GM12878 (cell line): Measurements from ENCODE around the gene SORT1. TPM values are rescaled to one million over a fixed set of nuclear protein-coding genes. Genes with fewer than 3 reads are reported as not detected.

Source experiments
- ATAC-seq: fragments of 200-7000 bp; cut with Tn5 transposase; 3 replicates; pipeline ENCODE4 v1.9.1; 2020; ENCODE audit warnings: mild to moderate bottlenecking, moderate library complexity
- BruUV-seq: library from RNA; stranded (reverse); fragments of 400-500 nt; replicated peaks from 2 replicates; lab custom pipeline; 2021; lab: Mats Ljungman, UMichigan
- CTCF ChIA-PET: fragments of 300-600 bp; sonication (Branson Sonifier 250); formaldehyde crosslinking; extraction: SDS; loops from one replicate; lab custom pipeline; 2021; ENCODE audit warnings: inconsistent platforms; lab: Yijun Ruan, JAX
- POLR2A ChIA-PET: fragments of 350-600 bp; formaldehyde crosslinking; extraction: SDS; loops from one replicate; lab custom pipeline; 2021; ENCODE audit warnings: inconsistent platforms; lab: Charles Lee
- RAD21 ChIA-PET: fragments of 300-600 bp; sonication (Branson Sonifier 250); formaldehyde crosslinking; loops from one replicate; lab custom pipeline; 2023; ENCODE audit warnings: antibody characterized with exemption; ENCODE audit not compliant: unreplicated experiment; lab: Charles Lee
- SMC1A ChIA-PET: fragments of 300-600 bp; sonication (Branson Sonifier 250); formaldehyde crosslinking; loops from one replicate; lab custom pipeline; 2023; ENCODE audit not compliant: unreplicated experiment, uncharacterized antibody; lab: Charles Lee
- DNase-seq: peaks from one replicate; pipeline ENCODE4 v3.0.0-alpha.2; 2011; ENCODE audit warnings: low read depth, low spot score
- FAIRE-seq: peaks from 3 replicates; lab custom pipeline; 2011; peaks lifted over from hg19 to GRCh38; lab: Jason Lieb, UNC
- H2AFZ ChIP-seq: 2 replicates; pipeline ENCODE4 v1.6.0; 2011; ENCODE audit warnings: low read depth, low read length, control low read depth; ENCODE audit not compliant: control insufficient read depth
- H3K27ac ChIP-seq: 2 replicates; pipeline ENCODE4 v1.5.1; 2011; ENCODE audit warnings: control low read depth; ENCODE audit not compliant: control insufficient read depth, insufficient read depth
- H3K27me3 ChIP-seq, 2 experiments: replicated peaks in 1 of 2; 2 replicates each; pipeline versions ENCODE4 v1.6.0 to v1.6.1; 2011; ENCODE audit warnings: low read length in 1 of 2; ENCODE audit not compliant: control insufficient read depth in 2 of 2, insufficient read depth in 2 of 2
- H3K36me3 ChIP-seq, 2 experiments: 2 replicates each; pipeline ENCODE4 v1.5.1; 2011; ENCODE audit warnings: low read length in 1 of 2; ENCODE audit not compliant: control insufficient read depth in 2 of 2, insufficient read depth in 2 of 2
- H3K4me1 ChIP-seq: 2 replicates; pipeline ENCODE4 v1.6.1; 2011; ENCODE audit warnings: mild to moderate bottlenecking, low read length, moderate library complexity, mixed read lengths; ENCODE audit not compliant: control insufficient read depth, insufficient read depth
- H3K4me2 ChIP-seq: 2 replicates; pipeline ENCODE4 v1.6.0; 2011; ENCODE audit warnings: control low read depth; ENCODE audit not compliant: control insufficient read depth, insufficient read depth
- H3K4me3 ChIP-seq: fragments of 200-600 bp; sonication (generic); 2 replicates; pipeline ENCODE4 v1.5.1; 2016
- H3K79me2 ChIP-seq: 2 replicates; pipeline ENCODE4 v1.6.0; 2011; ENCODE audit warnings: low read length; ENCODE audit not compliant: control insufficient read depth, insufficient read depth
- H3K9ac ChIP-seq: 2 replicates; pipeline ENCODE4 v1.8.0; 2011; ENCODE audit warnings: low read length, control low read depth, mixed read lengths; ENCODE audit not compliant: control insufficient read depth, insufficient read depth
- H3K9me3 ChIP-seq: replicated peaks from 3 replicates; pipeline ENCODE4 v1.5.1; 2011; ENCODE audit warnings: mild to moderate bottlenecking, low read length; ENCODE audit not compliant: control insufficient read depth, insufficient read depth
- H4K20me1 ChIP-seq: 2 replicates; pipeline ENCODE4 v1.6.0; 2011; ENCODE audit not compliant: control insufficient read depth, insufficient read depth
- ATF3 ChIP-seq: IDR thresholded peaks from 2 replicates; pipeline ENCODE4 v1.6.1; 2011; ENCODE audit warnings: low read depth, mild to moderate bottlenecking, low read length, moderate library complexity, borderline replicate concordance; ENCODE audit errors: extremely low read depth
- CREM ChIP-seq: IDR thresholded peaks from 2 replicates; pipeline ENCODE4 v1.6.1; 2014; ENCODE audit warnings: antibody characterized with exemption, low read depth
- EED ChIP-seq: sonication (generic); IDR thresholded peaks from 2 replicates; pipeline ENCODE4 v1.6.1; 2016; ENCODE audit warnings: antibody characterized with exemption, low read depth
- POU2F2 ChIP-seq: IDR thresholded peaks from 3 replicates; pipeline ENCODE4 v1.6.1; 2011; ENCODE audit warnings: low read depth, mild to moderate bottlenecking, low read length, borderline replicate concordance
- RELB ChIP-seq: fragments of 450-650 bp; IDR thresholded peaks from 2 replicates; pipeline ENCODE4 v1.6.1; 2017; ENCODE audit warnings: low read depth, mild to moderate bottlenecking, moderate library complexity
- RUNX3 ChIP-seq: IDR thresholded peaks from 2 replicates; pipeline ENCODE4 v1.6.1; 2012; ENCODE audit warnings: low read length, inconsistent platforms
- SPI1 ChIP-seq: IDR thresholded peaks from 2 replicates; pipeline ENCODE4 v1.6.1; 2011; ENCODE audit warnings: low read depth, mild to moderate bottlenecking, low read length, moderate library complexity, borderline replicate concordance; ENCODE audit not compliant: insufficient read depth
- YY1 ChIP-seq: IDR thresholded peaks from 2 replicates; pipeline ENCODE4 v1.6.1; 2011; ENCODE audit warnings: low read depth, mild to moderate bottlenecking, low read length
- ZBED1 ChIP-seq: IDR thresholded peaks from 2 replicates; pipeline ENCODE4 v1.6.1; 2016; ENCODE audit warnings: borderline replicate concordance
- ZNF24 ChIP-seq: fragments of 450-650 bp; IDR thresholded peaks from 2 replicates; pipeline ENCODE4 v1.6.1; 2017; ENCODE audit warnings: antibody characterized with exemption, mild to moderate bottlenecking
- WGBS: methylation state at CpG from one replicate; pipeline ENCODE4 v1.1.6; 2016; ENCODE audit warnings: low lambda C conversion rate; ENCODE audit not compliant: insufficient replicate concordance, insufficient coverage; ENCODE audit errors: missing lambda C conversion rate; 5-methylcytosine and 5-hydroxymethylcytosine counted together
- in situ Hi-C: fragments of 300-500 bp; cut with MboI; formaldehyde crosslinking; loops from 9 replicates; pipeline ENCODE4 v1.14.3; 2018; ENCODE audit warnings: mixed read lengths
- intact Hi-C: fragments of 100-400 bp; cut with micrococcal nuclease; formaldehyde crosslinking; loops from one replicate; pipeline ENCODE4 v1.14.2; 2022; ENCODE audit not compliant: unreplicated experiment
- polyA plus RNA-seq, 11 experiments: library from polyadenylated mRNA; depleted of rRNA in 4 of 11; unstranded in 6 of 11; stranded (reverse) in 5 of 11; fragments of >200 nt; fragmentation: Nextera tagmentation in 4 of 11; fragmentation: Illumina TruSeq in 1 of 11; extraction: Ambion mirVana in 4 of 11; extraction: Trizol in 1 of 11; gene quantifications; 1 replicate in 1 of 11; 2 replicates in 10 of 11; pipeline versions ENCODE4 v1.2.1 to v1.2.3, GENCODE V29; 2011 to 2016; ENCODE audit warnings: inconsistent platforms in 2 of 11, missing spikeins in 2 of 11, low read depth in 1 of 11
- total RNA-seq, 4 experiments: library from RNA; depleted of rRNA in 3 of 4; stranded (reverse); fragments of >200 nt in 3 of 4; fragmentation: Illumina TruSeq in 1 of 4; extraction: Trizol in 1 of 4; gene quantifications; 2 replicates each; pipeline versions ENCODE4 v1.2.1 to v1.2.3, GENCODE V29; 2013 to 2021
- TF ChIP-seq, protein P1 (sequence below): fragments of 150-350 bp; IDR thresholded peaks from 2 replicates; pipeline ENCODE4 v1.6.1; 2016; ENCODE audit warnings: low read depth, low read length

Gene SORT1
- total and polyA plus RNA-seq, 10 of the 15 experiments (the other 5 are each of a cell fraction or from before 2014, with no cell fraction given): 0.06 to 1.9 (median 0.33) TPM; not detected in 1

DNA sequence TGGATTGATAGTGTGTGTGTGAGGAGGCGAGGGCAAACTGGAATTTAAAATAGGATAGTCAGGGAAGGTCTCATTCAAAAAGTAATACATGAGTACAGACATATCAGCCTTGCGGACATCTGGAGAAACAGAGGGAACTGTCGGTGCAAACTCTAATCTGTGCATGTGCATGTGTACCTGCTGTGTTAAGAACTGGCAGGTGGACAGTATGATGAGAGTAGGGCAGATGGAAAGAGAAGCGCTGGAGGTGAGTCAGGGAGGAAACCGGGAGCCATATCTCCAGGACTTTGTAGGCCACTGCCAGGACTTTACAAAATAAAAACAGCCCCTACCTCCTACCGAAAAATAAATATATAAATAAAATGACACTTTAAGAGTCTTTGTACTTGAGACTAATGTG is 59.6 kb downstream of the SORT1 start:
- ChIA-PET SMC1A (no interaction called here), POLR2A (no interaction called here), RAD21 (no interaction called here), CTCF (no interaction called here)
- no peak overlapping the region for H3K4me2 ChIP-seq
- no peak for TF ChIP-seq YY1
- TF ChIP-seq EED: no peak
- TF ChIP-seq SPI1: no peak
- no peak for TF ChIP-seq ZBED1
- TF ChIP-seq ZNF24: no peak
- no peak for TF ChIP-seq RUNX3
- no peak for TF ChIP-seq POU2F2
- no peak for TF ChIP-seq CREM
- TF ChIP-seq, protein P1, sequence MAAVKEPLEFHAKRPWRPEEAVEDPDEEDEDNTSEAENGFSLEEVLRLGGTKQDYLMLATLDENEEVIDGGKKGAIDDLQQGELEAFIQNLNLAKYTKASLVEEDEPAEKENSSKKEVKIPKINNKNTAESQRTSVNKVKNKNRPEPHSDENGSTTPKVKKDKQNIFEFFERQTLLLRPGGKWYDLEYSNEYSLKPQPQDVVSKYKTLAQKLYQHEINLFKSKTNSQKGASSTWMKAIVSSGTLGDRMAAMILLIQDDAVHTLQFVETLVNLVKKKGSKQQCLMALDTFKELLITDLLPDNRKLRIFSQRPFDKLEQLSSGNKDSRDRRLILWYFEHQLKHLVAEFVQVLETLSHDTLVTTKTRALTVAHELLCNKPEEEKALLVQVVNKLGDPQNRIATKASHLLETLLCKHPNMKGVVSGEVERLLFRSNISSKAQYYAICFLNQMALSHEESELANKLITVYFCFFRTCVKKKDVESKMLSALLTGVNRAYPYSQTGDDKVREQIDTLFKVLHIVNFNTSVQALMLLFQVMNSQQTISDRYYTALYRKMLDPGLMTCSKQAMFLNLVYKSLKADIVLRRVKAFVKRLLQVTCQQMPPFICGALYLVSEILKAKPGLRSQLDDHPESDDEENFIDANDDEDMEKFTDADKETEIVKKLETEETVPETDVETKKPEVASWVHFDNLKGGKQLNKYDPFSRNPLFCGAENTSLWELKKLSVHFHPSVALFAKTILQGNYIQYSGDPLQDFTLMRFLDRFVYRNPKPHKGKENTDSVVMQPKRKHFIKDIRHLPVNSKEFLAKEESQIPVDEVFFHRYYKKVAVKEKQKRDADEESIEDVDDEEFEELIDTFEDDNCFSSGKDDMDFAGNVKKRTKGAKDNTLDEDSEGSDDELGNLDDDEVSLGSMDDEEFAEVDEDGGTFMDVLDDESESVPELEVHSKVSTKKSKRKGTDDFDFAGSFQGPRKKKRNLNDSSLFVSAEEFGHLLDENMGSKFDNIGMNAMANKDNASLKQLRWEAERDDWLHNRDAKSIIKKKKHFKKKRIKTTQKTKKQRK: no peak
- no peak for TF ChIP-seq RELB
- TF ChIP-seq ATF3: no peak
- FAIRE-seq (no peak), ATAC-seq (no peak), DNase-seq (no peak)
- no peaks in the 10 kb centered on the region for H3K36me3 ChIP-seq
- no peak overlapping the region for H2AFZ ChIP-seq
- H3K79me2 ChIP-seq: no peaks in the 10 kb centered on the region
- WGBS: 48% methylated on average over 6 of the region's 6 CpGs
- H3K4me3 ChIP-seq: no peak overlapping the region
- H3K4me1 ChIP-seq: no peaks in the 10 kb centered on the region
- in situ Hi-C loops (no loop called here), intact Hi-C loops (no loop called here)
- no peaks in the 10 kb centered on the region for H4K20me1 ChIP-seq
- no peak overlapping the region for H3K9ac ChIP-seq
- no peaks in the 10 kb centered on the region for H3K9me3 ChIP-seq
- BruUV-seq: no TSS peak
- H3K27ac ChIP-seq: no peak overlapping the region
- no peaks in the 10 kb centered on the region for H3K27me3 ChIP-seq
